GM21619 (cell line): ENCODE measurements around the gene PCBP3.
"Not testable (repeated sequence)": the region's sequence is repeated elsewhere in the genome, so short reads cannot be mapped to it uniquely, and the experiment has no call there.

ENCODE experiments used
- ATAC-seq: cut with Tn5 transposase; IDR thresholded peaks from one replicate; pipeline ENCODE4 v1.9.1; 2021; ENCODE audit not compliant: unreplicated experiment

The PCBP3 gene

GRCh38 chr21:45669382-45669781, 25.9 kb downstream of the PCBP3 start:
- ATAC-seq: no peak

- ATAC-seq: no peak
Observed at GRCh38 chr21:45670731-45671130, 27.2 kb downstream of the PCBP3 start.

- not testable (repeated sequence) for ATAC-seq
Observed at GRCh38 chr21:45678790-45679189, 35.3 kb downstream of the PCBP3 start.

GRCh38 chr21:45680215-45680614, 36.7 kb downstream of the PCBP3 start:
- ATAC-seq: no peak

- ATAC-seq: no peak
Observed at GRCh38 chr21:45695086-45695485, 51.6 kb downstream of the PCBP3 start.

GRCh38 chr21:45698493-45699184, 55.1 kb downstream of the PCBP3 start:
- ATAC-seq: no peak

GRCh38 chr21:45699251-45699942, 55.9 kb downstream of the PCBP3 start:
- no peak for ATAC-seq

GRCh38 chr21:45699966-45700365, 56.4 kb downstream of the PCBP3 start:
- no peak for ATAC-seq

GRCh38 chr21:45700461-45700860, 56.9 kb downstream of the PCBP3 start:
- ATAC-seq: no peak

- no peak for ATAC-seq
Observed at GRCh38 chr21:45704311-45705108, 61.0 kb downstream of the PCBP3 start.

GRCh38 chr21:45706299-45706698, 62.8 kb downstream of the PCBP3 start:
- no peak for ATAC-seq

- no peak for ATAC-seq
Observed at GRCh38 chr21:45709173-45709572, 65.6 kb downstream of the PCBP3 start.

- ATAC-seq: no peak
Observed at GRCh38 chr21:45709696-45710268, 66.3 kb downstream of the PCBP3 start.

GRCh38 chr21:45710306-45710705, 66.8 kb downstream of the PCBP3 start:
- not testable (repeated sequence) for ATAC-seq

- no peak for ATAC-seq
Observed at GRCh38 chr21:45713613-45714012, 70.1 kb downstream of the PCBP3 start.

- no peak for ATAC-seq
Observed at GRCh38 chr21:45715441-45715840, 71.9 kb downstream of the PCBP3 start.

- no peak for ATAC-seq
Observed at GRCh38 chr21:45718413-45718812, 74.9 kb downstream of the PCBP3 start.

GRCh38 chr21:45719177-45719802, 75.8 kb downstream of the PCBP3 start:
- no peak for ATAC-seq

- not testable (repeated sequence) for ATAC-seq
Observed at GRCh38 chr21:45720204-45720603, 76.7 kb downstream of the PCBP3 start.

GRCh38 chr21:45721671-45722070, 78.1 kb downstream of the PCBP3 start:
- ATAC-seq: no peak
